ENCODE measurements around the gene ADSS2.

The ADSS2 gene

DNA sequence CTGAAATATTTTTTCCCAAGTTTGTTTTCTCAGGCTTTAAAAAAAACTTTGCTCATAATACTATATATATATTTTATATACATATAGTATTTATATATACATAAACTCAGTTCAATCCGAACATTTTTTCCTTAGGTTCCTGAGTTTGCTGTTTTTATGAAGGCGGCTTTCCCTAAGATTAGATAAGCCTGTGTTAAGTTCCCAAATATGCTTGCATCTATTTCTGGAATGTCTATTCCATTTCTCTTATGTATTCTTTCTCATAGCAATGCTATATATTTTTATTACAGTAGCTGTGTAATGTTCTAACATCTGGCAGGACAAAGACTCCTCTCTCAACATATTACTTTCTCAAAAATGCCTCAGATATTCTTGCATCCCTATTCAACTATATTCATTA is 45.9 kb downstream of the ADSS2 start:
- no peak for DNase-seq (ENCODE audit: low read depth)
- TF ChIP-seq, protein P1, sequence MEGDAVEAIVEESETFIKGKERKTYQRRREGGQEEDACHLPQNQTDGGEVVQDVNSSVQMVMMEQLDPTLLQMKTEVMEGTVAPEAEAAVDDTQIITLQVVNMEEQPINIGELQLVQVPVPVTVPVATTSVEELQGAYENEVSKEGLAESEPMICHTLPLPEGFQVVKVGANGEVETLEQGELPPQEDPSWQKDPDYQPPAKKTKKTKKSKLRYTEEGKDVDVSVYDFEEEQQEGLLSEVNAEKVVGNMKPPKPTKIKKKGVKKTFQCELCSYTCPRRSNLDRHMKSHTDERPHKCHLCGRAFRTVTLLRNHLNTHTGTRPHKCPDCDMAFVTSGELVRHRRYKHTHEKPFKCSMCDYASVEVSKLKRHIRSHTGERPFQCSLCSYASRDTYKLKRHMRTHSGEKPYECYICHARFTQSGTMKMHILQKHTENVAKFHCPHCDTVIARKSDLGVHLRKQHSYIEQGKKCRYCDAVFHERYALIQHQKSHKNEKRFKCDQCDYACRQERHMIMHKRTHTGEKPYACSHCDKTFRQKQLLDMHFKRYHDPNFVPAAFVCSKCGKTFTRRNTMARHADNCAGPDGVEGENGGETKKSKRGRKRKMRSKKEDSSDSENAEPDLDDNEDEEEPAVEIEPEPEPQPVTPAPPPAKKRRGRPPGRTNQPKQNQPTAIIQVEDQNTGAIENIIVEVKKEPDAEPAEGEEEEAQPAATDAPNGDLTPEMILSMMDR (IDR thresholded peaks at IDR 0.05; ENCODE audit: low read depth, low read length, missing control alignments), result no peak
- in situ Hi-C loops (cut with HindIII; ENCODE audit: low sequenced_read_pairs), result no loop called here
- H3K4me3 ChIP-seq (ENCODE audit: low read depth, low read length), result no peak overlapping the region

DNA sequence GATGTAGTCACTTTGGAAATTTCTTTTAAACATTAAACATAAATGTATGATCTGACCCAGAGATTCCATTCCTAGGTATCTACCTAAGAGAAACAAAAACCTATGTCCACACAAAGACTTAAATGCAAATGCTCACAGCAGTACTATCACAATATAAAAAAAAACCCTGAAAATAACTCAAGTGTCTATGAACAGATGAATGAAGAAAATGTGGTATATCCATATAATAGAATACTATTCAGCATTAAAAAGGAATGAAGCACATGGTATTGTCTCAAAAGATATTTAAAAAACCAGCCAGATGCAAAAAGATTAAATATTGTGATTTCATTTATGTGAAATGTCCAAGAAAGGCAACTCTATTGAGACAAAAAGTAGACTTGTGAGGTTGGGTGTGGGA is 48.3 kb downstream of the ADSS2 start:
- in situ Hi-C loops (cut with HindIII; ENCODE audit: low sequenced_read_pairs), result no loop called here
- DNase-seq (ENCODE audit: low read depth), result no peak
- TF ChIP-seq, protein P1 (IDR thresholded peaks at IDR 0.05; ENCODE audit: low read depth, low read length, missing control alignments), result no peak
- H3K4me3 ChIP-seq (ENCODE audit: low read depth, low read length), result no peak overlapping the region

DNA sequence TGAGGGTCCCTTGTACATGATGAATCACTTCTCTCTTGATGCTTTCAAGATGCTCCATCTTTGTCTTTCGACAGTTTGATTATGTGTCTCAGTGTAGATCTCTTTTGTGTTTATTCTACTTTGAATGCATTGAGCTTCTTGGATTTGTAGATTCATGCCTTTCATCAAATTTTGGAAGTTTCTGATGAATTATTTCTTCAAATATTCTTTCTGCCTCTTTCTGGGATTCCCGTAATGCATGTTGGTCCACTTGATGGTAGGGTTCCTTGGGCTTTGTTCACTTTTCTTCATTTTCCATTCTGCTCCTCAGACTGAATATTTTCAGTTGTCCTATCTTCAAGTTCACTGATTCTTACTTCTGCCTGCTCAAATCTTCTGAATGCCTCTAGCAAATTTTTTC is 50.7 kb downstream of the ADSS2 start:
- in situ Hi-C loops (cut with HindIII; ENCODE audit: low sequenced_read_pairs), result no loop called here
- H3K4me3 ChIP-seq (ENCODE audit: low read depth, low read length), result no peak overlapping the region
- no peak for DNase-seq (ENCODE audit: low read depth)
- TF ChIP-seq, protein P1 (IDR thresholded peaks at IDR 0.05; ENCODE audit: low read depth, low read length, missing control alignments), result no peak

DNA sequence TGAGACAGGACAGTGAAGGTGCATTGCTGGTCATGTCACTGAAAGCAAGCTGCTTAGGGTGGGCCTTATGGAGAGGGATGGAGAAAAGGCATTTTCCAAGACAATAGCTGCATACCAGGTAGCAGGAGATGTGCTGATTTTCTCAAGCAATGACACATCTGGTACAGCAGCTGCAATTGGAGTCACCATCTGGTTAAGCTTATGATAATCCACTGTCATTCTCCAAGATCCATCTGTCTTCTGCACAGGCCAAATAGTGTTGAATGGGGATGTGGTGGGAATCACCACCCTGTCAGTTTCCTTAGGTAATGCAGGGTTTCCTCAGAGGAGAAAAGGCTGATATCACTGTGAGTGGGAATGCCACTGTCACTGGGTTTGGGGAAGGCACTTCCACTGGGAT is 54.6 kb downstream of the ADSS2 start:
- H3K4me3 ChIP-seq (ENCODE audit: low read depth, low read length), result no peak overlapping the region
- in situ Hi-C loops (cut with HindIII; ENCODE audit: low sequenced_read_pairs), result no loop called here
- TF ChIP-seq, protein P1 (IDR thresholded peaks at IDR 0.05; ENCODE audit: low read depth, low read length, missing control alignments), result no peak
- DNase-seq (ENCODE audit: low read depth), result no peak

DNA sequence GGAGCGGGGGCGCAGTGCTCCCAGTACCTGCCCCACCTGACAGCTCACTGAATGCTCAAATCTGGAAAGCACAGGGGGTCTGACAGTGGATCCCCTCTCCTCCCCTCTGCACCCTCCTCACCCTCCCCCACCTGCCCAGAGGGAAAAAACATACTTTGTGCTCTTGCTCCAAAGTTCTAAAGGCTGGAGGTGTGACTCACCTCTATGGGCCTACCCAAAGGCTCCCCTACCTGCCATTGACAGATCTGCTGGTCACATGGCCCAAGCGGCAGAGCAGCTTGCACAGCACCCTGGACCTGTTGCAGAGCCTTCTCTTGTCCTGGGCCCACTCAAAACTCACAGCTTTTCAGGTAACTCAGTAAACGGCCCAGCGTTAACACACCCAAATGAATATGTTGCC is 55.7 kb downstream of the ADSS2 start:
- H3K4me3 ChIP-seq (ENCODE audit: low read depth, low read length), result no peak overlapping the region
- DNase-seq (ENCODE audit: low read depth), result no peak
- in situ Hi-C loops (cut with HindIII; ENCODE audit: low sequenced_read_pairs), result no loop called here
- TF ChIP-seq, protein P1 (IDR thresholded peaks at IDR 0.05; ENCODE audit: low read depth, low read length, missing control alignments), result no peak

DNA sequence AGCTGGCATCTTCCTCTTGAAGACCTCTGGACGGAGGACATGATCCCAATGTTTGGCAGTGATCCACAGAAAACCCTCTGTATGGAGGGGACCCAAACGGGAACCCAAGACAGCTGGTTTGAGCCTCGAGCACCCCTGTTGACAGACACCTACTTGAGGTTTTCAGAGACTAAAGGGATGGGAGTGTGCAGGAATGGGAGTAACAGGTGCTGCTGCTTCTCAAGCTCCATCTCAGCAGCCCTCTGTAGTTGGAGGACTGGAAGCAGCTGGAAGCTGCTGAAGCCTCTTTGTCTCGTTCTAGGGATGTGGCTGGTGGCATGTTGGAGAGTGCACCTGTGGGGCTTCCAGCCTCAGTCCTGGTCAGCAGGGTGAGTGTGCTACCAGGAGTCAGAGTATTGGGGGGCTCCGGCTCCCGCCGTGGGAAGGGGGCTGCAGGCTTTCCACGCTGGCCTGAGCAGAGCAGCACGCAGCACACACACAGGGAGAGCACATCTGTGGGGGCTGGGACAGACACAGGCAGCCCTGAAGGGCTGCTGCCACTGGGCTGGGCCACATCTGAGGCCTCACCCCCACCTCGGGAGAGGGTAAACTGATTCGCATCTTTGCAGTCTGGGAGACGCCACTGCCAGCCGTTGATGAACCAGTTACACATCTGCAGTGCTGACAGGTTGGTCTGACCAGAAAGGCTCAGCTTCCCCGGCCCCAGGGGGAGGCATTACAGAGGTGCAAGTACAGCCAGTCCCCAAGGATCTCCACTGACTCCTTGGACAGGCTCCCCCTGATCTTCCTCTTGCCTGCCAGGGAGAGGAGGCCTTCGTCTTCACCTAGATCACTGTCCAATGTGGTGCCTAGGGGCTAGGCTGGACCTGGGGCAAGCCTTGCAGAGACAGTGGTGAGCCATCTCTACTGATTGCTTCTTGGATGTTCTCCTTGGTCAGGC is 56.6 kb downstream of the ADSS2 start:
- no peak for DNase-seq (ENCODE audit: low read depth)
- in situ Hi-C loops (cut with HindIII; ENCODE audit: low sequenced_read_pairs), result no loop called here
- TF ChIP-seq, protein P1 (IDR thresholded peaks at IDR 0.05; ENCODE audit: low read depth, low read length, missing control alignments), result no peak
- no peak overlapping the region for H3K4me3 ChIP-seq (ENCODE audit: low read depth, low read length)

All from astrocyte of the cerebellum (primary cell).